ENCODE results near the gene VPS8. TPM values are rescaled to one million over a fixed set of nuclear protein-coding genes. Genes with fewer than 3 reads are reported as not detected.

Gene VPS8
- total and polyA plus RNA-seq, 2 of the 8 experiments (the other 6 are each of a cell fraction or from before 2014, with no cell fraction given): 13.0 to 41.0 TPM

GRCh38 chr3:184769382-184770170 lies 42.4 kb upstream of the VPS8 start:
- Histone ChIP-seq H4K8ac (ENCODE audit: extremely low read depth, insufficient read depth, low read length) (no peak overlapping the region), H4K91ac (replicated peaks; ENCODE audit: insufficient read length, low read length) (peak overlapping the region; percentile 61), H3K4ac (replicated peaks; ENCODE audit: insufficient read length, low read depth, low read length) (no peak overlapping the region), H3K56ac (replicated peaks; ENCODE audit: insufficient read length, low read depth, low read length) (no peak overlapping the region), H3K9ac (replicated peaks in 1 of 4; ENCODE audit: extremely low read depth in 1 of 4, low read depth in 3 of 4, low read length in 3 of 4) (no peak overlapping the region), H2BK5ac (ENCODE audit: low read depth, low read length) (no peak overlapping the region), H3K27ac (ENCODE audit: low read depth, low read length) (no peak overlapping the region), H3K14ac (ENCODE audit: insufficient read length) (no peak overlapping the region), H3K79me2 (ENCODE audit: control insufficient read depth in 1 of 2, insufficient read depth in 2 of 2, low read length in 2 of 2) (no peaks in the 10 kb centered on the region), H2BK15ac (ENCODE audit: low read length) (no peak overlapping the region), H3K9me3 (ENCODE audit: insufficient read depth in 2 of 2, low read depth in 1 of 2, low read length in 1 of 2) (no peaks in the 10 kb centered on the region), H3K79me1 (ENCODE audit: low read depth, low read length) (no peaks in the 10 kb centered on the region), H3K27me3 (replicated peaks in 1 of 4; ENCODE audit: control insufficient read depth in 3 of 4, extremely low read depth in 1 of 4, insufficient read depth in 3 of 4, low read length in 3 of 4) (peaks cover 0 to 2% (median 0%) of the 10 kb centered on the region in 4 experiments; a peak in 3 of 7 replicates), H3K4me2 (ENCODE audit: insufficient read depth in 1 of 2, low read depth in 2 of 2, low read length in 2 of 2) (no peak overlapping the region), H3K4me1 (replicated peaks in 1 of 4; ENCODE audit: control insufficient read depth in 3 of 4, insufficient read depth in 4 of 4, low read length in 3 of 4) (peaks cover 3 to 8% (median 4%) of the 10 kb centered on the region in 4 experiments; a peak in 4 of 7 replicates), H2BK120ac (replicated peaks; ENCODE audit: low read depth, low read length) (no peak overlapping the region), H2AFZ (ENCODE audit: low read length) (no peak overlapping the region; the same call in 1 of the 2 replicates), H3K23ac (ENCODE audit: insufficient read length) (no peak overlapping the region), H3K4me3 (ENCODE audit: extremely low read depth in 1 of 4, insufficient read depth in 2 of 4, low read depth in 3 of 4, low read length in 4 of 4) (no peak overlapping the region), H4K20me1 (replicated peaks in 1 of 2; ENCODE audit: control insufficient read depth in 1 of 2, insufficient read depth in 2 of 2, low read length in 2 of 2) (no peaks in the 10 kb centered on the region), H3K36me3 (ENCODE audit: control insufficient read depth in 2 of 4, insufficient read depth in 4 of 4, low read length in 3 of 4) (no peaks in the 10 kb centered on the region), H2BK12ac (ENCODE audit: low read depth, low read length) (peak overlapping the region; percentile 35; the same call in 1 of the 2 replicates), H2BK20ac (ENCODE audit: low read length) (no peak overlapping the region; the same call in 1 of the 2 replicates), H3K23me2 (ENCODE audit: low read depth, low read length) (0 out of 2 replicates have a peak, but pooled peaks cover 3% of the 10 kb centered on the region), H3K18ac (ENCODE audit: extremely low read depth, low read length) (no peak overlapping the region; the same call in 1 of the 2 replicates), H4K5ac (ENCODE audit: insufficient read length, low read depth, low read length) (no peak overlapping the region), H2AK5ac (ENCODE audit: low read depth, low read length) (no peak overlapping the region)
- WGBS, 2 experiments (ENCODE audit: extremely low coverage in 1 of 2, insufficient coverage in 1 of 2, insufficient read length in 1 of 2, insufficient replicate concordance in 2 of 2, low coverage in 1 of 2, low lambda C conversion rate in 2 of 2, missing lambda C conversion rate in 1 of 2): 79% methylated on average over 25 of the region's 26 CpGs; no CpG with 5 or more reads in 1 of the 2 experiments
- TF ChIP-seq E2F6 (IDR thresholded peaks at IDR 0.05) (no peak), SUZ12 (IDR thresholded peaks at IDR 0.05; ENCODE audit: low read length) (no peak), ZNF274 (IDR thresholded peaks at IDR 0.05; ENCODE audit: borderline replicate concordance, extremely low read depth, low read length) (no peak), CBX8 (IDR thresholded peaks at IDR 0.05; ENCODE audit: borderline replicate concordance, low read depth, low read length) (no peak), RXRA (IDR thresholded peaks at IDR 0.05; ENCODE audit: insufficient read depth, low read depth, low read length) (no peak), SIRT6 (IDR thresholded peaks at IDR 0.05; ENCODE audit: low read length) (no peak), TEAD4 (IDR thresholded peaks at IDR 0.05; ENCODE audit: low read depth, low read length) (no peak), GTF2F1 (IDR thresholded peaks at IDR 0.05; ENCODE audit: borderline replicate concordance, low read depth, low read length) (no peak), TAF7 (optimal IDR thresholded peaks at IDR 0.05; ENCODE audit: borderline replicate concordance, low read depth, low read length) (no peak), BRCA1 (IDR thresholded peaks at IDR 0.05; ENCODE audit: low read depth, low read length) (no peak), JUND (IDR thresholded peaks at IDR 0.05; ENCODE audit: low read length) (no peak)
- POLR2A ChIA-PET (ENCODE audit: partially characterized antibody): interaction anchor here (0.6 kb wide), 1 partner anchor 42 kb away, joined by 3 read pairs; no protein-coding TSS in a partner anchor
- DNase-seq (ENCODE audit: low read depth in 1 of 2, low spot score in 2 of 2): no peak
- FAIRE-seq: no peak
- CTCF ChIA-PET (ENCODE audit: partially characterized antibody): interaction anchor here (0.6 to 7.2 kb wide), 12 partner anchors 8 to 468 kb away, joined by 3 to 51 read pairs (median 4); partner anchors contain the start of gene EPHB3
